ENCODE data around the gene RAMACL.

DNA sequence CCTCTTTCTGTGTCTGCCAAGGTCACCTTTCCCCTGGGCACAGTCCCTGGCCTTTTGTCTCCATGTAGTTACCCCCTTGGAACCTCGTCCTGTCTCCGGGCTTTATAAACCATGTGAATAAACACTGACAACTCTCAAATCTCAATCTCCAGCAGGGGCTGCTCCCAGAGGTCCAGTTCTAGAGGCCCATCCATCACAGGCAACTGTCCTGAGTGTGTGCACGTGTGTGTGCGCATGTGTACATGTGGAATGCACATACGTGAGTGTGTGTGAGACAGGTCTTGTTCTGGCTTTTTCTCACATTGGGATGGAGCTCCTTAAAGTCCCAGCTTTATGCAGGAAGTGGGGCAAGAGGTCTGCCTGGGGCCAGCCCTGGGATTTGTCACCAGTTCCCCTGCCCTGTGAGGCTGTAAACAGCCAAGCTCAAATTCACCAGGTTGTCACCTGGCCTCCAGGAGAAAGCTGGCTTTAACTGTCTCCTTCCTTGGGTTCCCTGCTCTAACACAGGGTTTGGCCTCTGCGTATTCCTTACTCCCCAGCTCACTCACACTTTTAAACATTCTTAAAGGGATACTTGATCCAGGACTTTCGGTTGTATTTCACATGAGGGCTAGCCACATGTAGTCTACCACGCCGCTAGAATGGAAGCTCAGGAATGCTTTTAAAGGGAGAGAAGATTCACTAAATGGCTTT lies 42.7 kb downstream of the RAMACL start:
- TF ChIP-seq, protein P1, sequence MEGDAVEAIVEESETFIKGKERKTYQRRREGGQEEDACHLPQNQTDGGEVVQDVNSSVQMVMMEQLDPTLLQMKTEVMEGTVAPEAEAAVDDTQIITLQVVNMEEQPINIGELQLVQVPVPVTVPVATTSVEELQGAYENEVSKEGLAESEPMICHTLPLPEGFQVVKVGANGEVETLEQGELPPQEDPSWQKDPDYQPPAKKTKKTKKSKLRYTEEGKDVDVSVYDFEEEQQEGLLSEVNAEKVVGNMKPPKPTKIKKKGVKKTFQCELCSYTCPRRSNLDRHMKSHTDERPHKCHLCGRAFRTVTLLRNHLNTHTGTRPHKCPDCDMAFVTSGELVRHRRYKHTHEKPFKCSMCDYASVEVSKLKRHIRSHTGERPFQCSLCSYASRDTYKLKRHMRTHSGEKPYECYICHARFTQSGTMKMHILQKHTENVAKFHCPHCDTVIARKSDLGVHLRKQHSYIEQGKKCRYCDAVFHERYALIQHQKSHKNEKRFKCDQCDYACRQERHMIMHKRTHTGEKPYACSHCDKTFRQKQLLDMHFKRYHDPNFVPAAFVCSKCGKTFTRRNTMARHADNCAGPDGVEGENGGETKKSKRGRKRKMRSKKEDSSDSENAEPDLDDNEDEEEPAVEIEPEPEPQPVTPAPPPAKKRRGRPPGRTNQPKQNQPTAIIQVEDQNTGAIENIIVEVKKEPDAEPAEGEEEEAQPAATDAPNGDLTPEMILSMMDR (IDR thresholded peaks at IDR 0.05) = no peak
- no peak for TF ChIP-seq EP300 (IDR thresholded peaks at IDR 0.05)
- TF ChIP-seq POLR2A (IDR thresholded peaks at IDR 0.05) = no peak

All from sigmoid colon (tissue), 4 donors.